NB4 (cell line): ENCODE measurements around the gene TVP23B.

Experiments used
- TF ChIP-seq, protein P1 (sequence below): IDR thresholded peaks from one replicate; pipeline ENCODE4 v1.5.1; 2012; ENCODE audit warnings: low read depth, low read length
- TF ChIP-seq, protein P2 (sequence below): IDR thresholded peaks from 2 replicates; pipeline ENCODE4 v1.6.1; 2011; ENCODE audit warnings: low read depth, low read length

DNA sequence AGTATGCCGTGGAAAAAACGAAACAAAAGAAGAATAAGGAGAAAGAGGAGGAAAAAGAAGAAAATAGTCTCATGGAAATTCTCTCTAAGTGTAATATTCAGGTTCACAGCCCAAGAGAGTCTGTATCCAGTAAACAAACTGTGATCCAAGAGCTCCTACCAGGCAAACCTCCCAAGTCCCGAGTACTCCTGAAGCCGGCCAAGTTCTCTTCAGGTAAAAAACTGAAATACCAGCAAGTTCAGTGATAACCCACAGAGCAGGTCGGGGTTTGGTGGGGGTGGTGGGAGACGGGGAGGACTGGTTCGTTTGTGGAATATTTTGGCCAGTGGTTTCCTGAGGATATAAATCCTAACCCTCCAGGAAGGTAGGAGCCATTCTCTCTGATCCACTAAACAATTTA lies 8.5 kb upstream of the TVP23B start:
- TF ChIP-seq, protein P1, sequence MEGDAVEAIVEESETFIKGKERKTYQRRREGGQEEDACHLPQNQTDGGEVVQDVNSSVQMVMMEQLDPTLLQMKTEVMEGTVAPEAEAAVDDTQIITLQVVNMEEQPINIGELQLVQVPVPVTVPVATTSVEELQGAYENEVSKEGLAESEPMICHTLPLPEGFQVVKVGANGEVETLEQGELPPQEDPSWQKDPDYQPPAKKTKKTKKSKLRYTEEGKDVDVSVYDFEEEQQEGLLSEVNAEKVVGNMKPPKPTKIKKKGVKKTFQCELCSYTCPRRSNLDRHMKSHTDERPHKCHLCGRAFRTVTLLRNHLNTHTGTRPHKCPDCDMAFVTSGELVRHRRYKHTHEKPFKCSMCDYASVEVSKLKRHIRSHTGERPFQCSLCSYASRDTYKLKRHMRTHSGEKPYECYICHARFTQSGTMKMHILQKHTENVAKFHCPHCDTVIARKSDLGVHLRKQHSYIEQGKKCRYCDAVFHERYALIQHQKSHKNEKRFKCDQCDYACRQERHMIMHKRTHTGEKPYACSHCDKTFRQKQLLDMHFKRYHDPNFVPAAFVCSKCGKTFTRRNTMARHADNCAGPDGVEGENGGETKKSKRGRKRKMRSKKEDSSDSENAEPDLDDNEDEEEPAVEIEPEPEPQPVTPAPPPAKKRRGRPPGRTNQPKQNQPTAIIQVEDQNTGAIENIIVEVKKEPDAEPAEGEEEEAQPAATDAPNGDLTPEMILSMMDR = no peak
- TF ChIP-seq, protein P2, sequence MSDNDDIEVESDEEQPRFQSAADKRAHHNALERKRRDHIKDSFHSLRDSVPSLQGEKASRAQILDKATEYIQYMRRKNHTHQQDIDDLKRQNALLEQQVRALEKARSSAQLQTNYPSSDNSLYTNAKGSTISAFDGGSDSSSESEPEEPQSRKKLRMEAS = no peak
